B cell (primary cell): ENCODE measurements around the gene OR52N2. TPM values are rescaled to one million over a fixed set of nuclear protein-coding genes. Genes with fewer than 3 reads are reported as not detected.

Experiments used
- ATAC-seq: fragments of 200-7000 bp; cut with Tn5 transposase; one replicate; pipeline ENCODE4 v1.10.0; 2021; ENCODE audit warnings: low read depth, mild to moderate bottlenecking, moderate number of reproducible peaks, moderate library complexity
- CTCF ChIA-PET: fragments of 350-600 bp; sonication (Branson Sonifier 250); formaldehyde crosslinking; loops from one replicate; lab custom pipeline; 2021; ENCODE audit warnings: antibody characterized with exemption, inconsistent platforms; lab: Charles Lee
- POLR2A ChIA-PET: fragments of 350-600 bp; sonication (Branson Sonifier 250); formaldehyde crosslinking; loops from one replicate; lab custom pipeline; 2021; ENCODE audit warnings: antibody characterized with exemption; lab: Charles Lee
- DNase-seq: peaks from one replicate; pipeline ENCODE4 v3.0.0; 2013
- H2AFZ ChIP-seq: 2 replicates; pipeline ENCODE4 v1.6.1; 2012; ENCODE audit warnings: mild to moderate bottlenecking, low read depth, low read length; ENCODE audit not compliant: insufficient read depth, poor library complexity, severe bottlenecking
- H3K27ac ChIP-seq, 2 donors: 1 replicate in 1 of 2; 2 replicates in 1 of 2; pipeline ENCODE4 v1.5.1; 2012 to 2013; ENCODE audit warnings: low read length in 2 of 2, mild to moderate bottlenecking in 2 of 2, moderate library complexity in 1 of 2
- H3K27me3 ChIP-seq, 4 experiments: fragments of 200-600 bp in 1 of 4; sonication (generic) in 1 of 4; replicated peaks in 1 of 4; 1 replicate in 2 of 4; 2 replicates in 2 of 4; pipeline versions ENCODE4 v1.6.1 to v1.7.0; 2013 to 2016; ENCODE audit warnings: low read length in 3 of 4, mild to moderate bottlenecking in 2 of 4, mixed read lengths in 1 of 4, moderate library complexity in 1 of 4; ENCODE audit not compliant: insufficient read depth in 4 of 4, control insufficient read depth in 3 of 4; ENCODE audit errors: control extremely low read depth in 1 of 4
- H3K36me3 ChIP-seq, 2 experiments: replicated peaks in 1 of 2; 1 replicate in 1 of 2; 2 replicates in 1 of 2; pipeline versions ENCODE4 v1.6.1 to v1.7.1; 2013; ENCODE audit warnings: low read length in 1 of 2; ENCODE audit not compliant: insufficient read depth in 2 of 2, control insufficient read depth in 1 of 2; ENCODE audit errors: control extremely low read depth in 1 of 2, extremely low read depth in 1 of 2
- H3K4me1 ChIP-seq, 2 donors: fragments of 200-600 bp in 1 of 2; sonication (generic) in 1 of 2; 1 replicate in 1 of 2; 2 replicates in 1 of 2; pipeline versions ENCODE4 v1.5.1 to v1.6.1; 2013 to 2017; ENCODE audit warnings: low read length in 2 of 2; ENCODE audit not compliant: control insufficient read depth in 2 of 2, insufficient read depth in 2 of 2
- H3K4me2 ChIP-seq: replicated peaks from 2 replicates; pipeline ENCODE3; 2012; ENCODE audit warnings: mild to moderate bottlenecking, low read depth, low read length; ENCODE audit not compliant: poor library complexity, severe bottlenecking
- H3K4me3 ChIP-seq, 5 experiments: fragments of 200-600 bp in 1 of 5; sonication (generic) in 1 of 5; 1 replicate in 3 of 5; 2 replicates in 2 of 5; pipeline versions ENCODE4 v1.5.1 to v1.7.0; 2011 to 2016; ENCODE audit warnings: low read length in 4 of 5, mild to moderate bottlenecking in 4 of 5, low read depth in 2 of 5, control low read depth in 1 of 5, moderate library complexity in 1 of 5; ENCODE audit not compliant: insufficient read depth in 1 of 5; ENCODE audit errors: control extremely low read depth in 1 of 5, extremely low read depth in 1 of 5
- H3K79me2 ChIP-seq: fragments of 200-600 bp; sonication (generic); one replicate; pipeline ENCODE4 v1.6.0; 2016; ENCODE audit warnings: low read length; ENCODE audit not compliant: control insufficient read depth, insufficient read depth
- H3K9ac ChIP-seq: fragments of 200-600 bp; sonication (generic); 2 replicates; pipeline ENCODE4 v1.6.1; 2017; ENCODE audit warnings: mild to moderate bottlenecking, low read length, moderate library complexity
- H3K9me3 ChIP-seq, 3 donors: one replicate each; pipeline versions ENCODE4 v1.6.1 to v1.7.1; 2013; ENCODE audit warnings: low read length in 2 of 3; ENCODE audit not compliant: control insufficient read depth in 2 of 3, insufficient read depth in 1 of 3; ENCODE audit errors: control extremely low read depth in 1 of 3
- H4K20me1 ChIP-seq: 2 replicates; pipeline ENCODE4 v1.6.0; 2012; ENCODE audit warnings: mild to moderate bottlenecking, low read length; ENCODE audit not compliant: insufficient read depth, control insufficient read depth, poor library complexity, severe bottlenecking
- H3K27ac Mint-ChIP-seq: one replicate; pipeline ENCODE4 v1.8.0; 2021; ENCODE audit warnings: mixed read lengths
- H3K27me3 Mint-ChIP-seq: one replicate; pipeline ENCODE4 v1.8.0; 2021; ENCODE audit warnings: mixed read lengths
- H3K4me1 Mint-ChIP-seq: one replicate; pipeline ENCODE4 v1.8.0; 2021; ENCODE audit warnings: mixed read lengths
- H3K4me3 Mint-ChIP-seq: one replicate; pipeline ENCODE4 v1.8.0; 2021; ENCODE audit warnings: mixed read lengths
- H3K9me3 Mint-ChIP-seq: one replicate; pipeline ENCODE4 v1.8.0; 2022; ENCODE audit warnings: mixed read lengths; ENCODE audit not compliant: insufficient read depth
- CTCF ChIP-seq: fragments of 200-600 bp; IDR thresholded peaks from one replicate; pipeline ENCODE4 v1.8.0; 2022; ENCODE audit warnings: antibody characterized with exemption, mild to moderate bottlenecking
- EZH2 ChIP-seq: IDR thresholded peaks from 2 replicates; pipeline ENCODE4 v1.6.1; 2012; ENCODE audit warnings: borderline replicate concordance, low read depth, mild to moderate bottlenecking, moderate library complexity, low read length; ENCODE audit not compliant: insufficient read depth, poor library complexity, severe bottlenecking
- WGBS: methylation state at CpG from one replicate; pipeline ENCODE4 v1.1.5; 2013; ENCODE audit warnings: missing lambda C conversion rate; ENCODE audit not compliant: insufficient coverage; 5-methylcytosine and 5-hydroxymethylcytosine counted together
- intact Hi-C: fragments of 100-400 bp; cut with micrococcal nuclease; formaldehyde crosslinking; loops from one replicate; pipeline ENCODE4 v1.10.0; 2022
- polyA plus RNA-seq: library from polyadenylated mRNA; depleted of rRNA; stranded (reverse); fragments of >200 nt; gene quantifications from 2 replicates; pipeline ENCODE4 v1.2.3, GENCODE V29; 2012
- total RNA-seq, 2 donors: library from RNA; stranded (reverse); fragments of 120-200 nt in 1 of 2; gene quantifications; 1 replicate in 1 of 2; 2 replicates in 1 of 2; pipeline versions ENCODE4 v1.2.3 to v1.2.4, GENCODE V29; 2013 to 2022

OR52N2 gene
- total and polyA plus RNA-seq, 2 donors (not counting 1 experiment from before 2014, with no cell fraction given): 1.00 TPM; not detected in 1

GRCh38 chr11:5833446-5833845 is 24.7 kb downstream of the OR52N2 start:
- no peak overlapping the region for H3K4me2 ChIP-seq
- Mint-ChIP-seq H3K27me3 (peaks cover 20% of the 10 kb centered on the region), H3K27ac (no peak overlapping the region), H3K9me3 (no peaks in the 10 kb centered on the region), H3K4me3 (no peak overlapping the region), H3K4me1 (no peaks in the 10 kb centered on the region)
- POLR2A ChIA-PET: no interaction called here
- H3K36me3 ChIP-seq: no peaks in the 10 kb centered on the region
- H3K4me1 ChIP-seq: no peaks in the 10 kb centered on the region
- no peak overlapping the region for H3K27ac ChIP-seq
- ATAC-seq (no peak), DNase-seq (no peak)
- no peaks in the 10 kb centered on the region for H3K27me3 ChIP-seq
- no peaks in the 10 kb centered on the region for H3K79me2 ChIP-seq
- CTCF ChIA-PET: no interaction called here
- WGBS: no CpG with 5 or more reads among the region's 2 CpGs
- intact Hi-C loops: no loop called here
- H3K9me3 ChIP-seq: no peaks in the 10 kb centered on the region
- TF ChIP-seq EZH2 (no peak), CTCF (no peak)
- H3K4me3 ChIP-seq: no peak overlapping the region
- no peaks in the 10 kb centered on the region for H4K20me1 ChIP-seq
- no peak overlapping the region for H2AFZ ChIP-seq
- no peak overlapping the region for H3K9ac ChIP-seq

- Histone ChIP-seq H3K4me2 (no peak overlapping the region), H3K4me3 (no peak overlapping the region), H3K4me1 (no peaks in the 10 kb centered on the region), H3K36me3 (no peaks in the 10 kb centered on the region), H3K9ac (no peak overlapping the region), H3K27me3 (no peaks in the 10 kb centered on the region), H3K27ac (no peak overlapping the region), H3K79me2 (no peaks in the 10 kb centered on the region), H2AFZ (no peak overlapping the region), H4K20me1 (no peaks in the 10 kb centered on the region), H3K9me3 (peaks cover 0 to 3% (median 0%) of the 10 kb centered on the region in 3 donors)
- Mint-ChIP-seq H3K4me1 (no peaks in the 10 kb centered on the region), H3K27me3 (peaks cover 24% of the 10 kb centered on the region), H3K27ac (no peak overlapping the region), H3K9me3 (no peaks in the 10 kb centered on the region), H3K4me3 (no peak overlapping the region)
- TF ChIP-seq CTCF (no peak), EZH2 (no peak)
- ATAC-seq (no peak), DNase-seq (no peak)
- POLR2A ChIA-PET: no interaction called here
- intact Hi-C loops: no loop called here
- no CpG with 5 or more reads among the region's 2 CpGs for WGBS
- CTCF ChIA-PET: no interaction called here
Observed at GRCh38 chr11:5837695-5838094, 29.0 kb downstream of the OR52N2 start.
